Middle frontal gyrus (tissue), 1 donor: Measurements from ENCODE around the gene SLC43A1.
"Not testable (repeated sequence)": the region's sequence is repeated elsewhere in the genome, so short reads cannot be mapped to it uniquely, and the experiment has no call there.

ENCODE experiments used
- DNase-seq: peaks from one replicate; pipeline ENCODE4 v3.0.0-alpha.2; 2015; ENCODE audit warnings: low spot score; ENCODE audit errors: extremely low spot score

The SLC43A1 gene

GRCh38 chr11:57460758-57461749 is 54.4 kb downstream of the SLC43A1 start:
- DNase-seq: no peak

- DNase-seq: no peak
Measured at GRCh38 chr11:57460022-57460757, 55.3 kb downstream of the SLC43A1 start, which contains the start of gene RTN4RL2. TSS of gene RTN4RL2 (plus strand) at chr11:57460528. CDS start at chr11:57460866, 338 bp downstream.

GRCh38 chr11:57459164-57460021 is 56.1 kb downstream of the SLC43A1 start:
- no peak for DNase-seq

- no peak for DNase-seq
Measured at GRCh38 chr11:57458410-57459163, 56.9 kb downstream of the SLC43A1 start.

GRCh38 chr11:57458060-57458409 is 57.5 kb downstream of the SLC43A1 start:
- no peak for DNase-seq

GRCh38 chr11:57457643-57458023 is 57.9 kb downstream of the SLC43A1 start:
- DNase-seq: no peak

GRCh38 chr11:57456960-57457642 is 58.4 kb downstream of the SLC43A1 start:
- DNase-seq: peak; percentile 88

- no peak for DNase-seq
Measured at GRCh38 chr11:57453543-57454177, 61.8 kb downstream of the SLC43A1 start.

GRCh38 chr11:57446055-57446454 is 69.4 kb downstream of the SLC43A1 start:
- DNase-seq: no peak

- not testable (repeated sequence) for DNase-seq
Measured at GRCh38 chr11:57445122-57445394, 70.4 kb downstream of the SLC43A1 start.

- DNase-seq: no peak
Measured at GRCh38 chr11:57444362-57445121, 71.0 kb downstream of the SLC43A1 start.

GRCh38 chr11:57440744-57441414 is 74.6 kb downstream of the SLC43A1 start:
- no peak for DNase-seq

- DNase-seq: no peak
Measured at GRCh38 chr11:57439786-57440185, 75.7 kb downstream of the SLC43A1 start.

GRCh38 chr11:57438345-57439285 is 76.9 kb downstream of the SLC43A1 start:
- DNase-seq: no peak

GRCh38 chr11:57436031-57436430 is 79.5 kb downstream of the SLC43A1 start:
- DNase-seq: no peak

- DNase-seq: no peak
Measured at GRCh38 chr11:57434640-57435546, 80.6 kb downstream of the SLC43A1 start.
